Heart left ventricle (tissue), 13 donors: ENCODE data around the gene ABLIM1.

ENCODE experiments used
- CTCF ChIP-seq, 12 donors: fragments of 200-600 bp; sonication (generic) in 4 of 12; IDR thresholded peaks; one replicate each; pipeline versions ENCODE4 v1.5.0 to v1.8.0; 2018 to 2022; ENCODE audit warnings: antibody characterized with exemption in 12 of 12, mild to moderate bottlenecking in 5 of 12
- POLR2A ChIP-seq, 2 donors: fragments of 450-650 bp; IDR thresholded peaks; one replicate each; pipeline ENCODE4 v1.6.1; 2017; ENCODE audit warnings: antibody characterized with exemption in 2 of 2, mild to moderate bottlenecking in 2 of 2, moderate library complexity in 2 of 2
- donor health status: ischemic (EF 13 %, LVEDD 7.1; RV severe dilation, severe dysfunction).
- donor health status: DM: no; HTN: yes; CAD: no.
- donor health status: DM: no; HTN: no; CAD: no.
- donor health status: ischemic (EF 25% LVEDD 6.9; RV normal size, moderate dysfunction).
- donor health status: ischemic (EF 25% LVEDD 5.7; RV mildly dilated, moderate dysfunction).
- donor health status: ischemic (EF 35%, LVEDD 5.7; RV mildly dilated, moderate dysfunction).
- donor health status: nonischemic (EF 11% LVEDD 7.7; RV severe dilation, severe dysfunction).
- donor health status: DM: yes; HTN: yes; CAD: no.
- donor health status: PGD.
- donor health status: ischemic (EF 29% LVEDD 5.4; RV normal size, mild dysfunction).
- donor health status: nonischemic (EF 23%, LVEDD 6.1; RV moderate dilation, normal function).

- TF ChIP-seq CTCF (IDR thresholded peaks at IDR 0.05), result no peak
- no peak for TF ChIP-seq POLR2A (IDR thresholded peaks at IDR 0.05)
Measured at GRCh38 chr10:114629083-114629823, 28.8 kb downstream of the ABLIM1 start.
